Fibroblast of gingiva (primary cell): Measurements from ENCODE around the gene SMARCC2.
A peak's percentile ranks its signal among the peaks of the same experiment; 100 is the strongest.

Experiments used
- DNase-seq: peaks from one replicate; pipeline ENCODE4 v3.0.0-alpha.2; 2011; ENCODE audit warnings: low read depth

SMARCC2 gene

DNA sequence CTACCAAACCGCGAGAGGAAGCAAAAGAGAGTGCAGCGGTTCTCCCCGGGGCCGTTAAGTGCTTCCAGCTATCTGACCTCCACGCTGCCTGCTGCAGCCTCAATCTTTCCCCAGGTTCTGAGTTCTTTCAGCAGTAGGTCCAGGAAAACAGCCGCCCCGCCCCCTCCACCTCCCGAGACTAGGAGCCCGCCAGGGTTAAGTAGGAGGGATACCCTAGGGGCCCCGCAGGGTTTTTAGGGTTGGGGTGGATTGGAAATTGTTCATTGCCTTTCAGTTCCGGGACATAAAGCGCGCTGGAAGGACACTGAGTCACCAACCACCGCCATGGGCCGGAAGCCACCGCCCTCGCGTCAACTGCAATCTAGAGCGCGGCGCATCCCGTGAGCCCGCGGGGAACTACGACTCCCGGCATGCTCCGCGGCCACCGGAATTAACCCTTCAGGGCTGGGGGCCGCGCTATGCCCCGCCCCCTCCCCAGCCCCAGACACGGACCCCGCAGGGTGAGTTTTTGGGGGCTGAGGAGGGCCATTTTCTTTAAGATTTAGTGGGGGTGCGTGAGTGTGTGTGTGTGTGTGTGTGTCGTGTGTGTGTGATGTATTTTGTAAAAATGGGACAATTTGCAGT, 37.0 kb downstream of the SMARCC2 start, which contains the start of gene MYL6B:
MYL6B (plus strand) TSS at position 456 of the 624 bp plus-strand sequence. CDS start 1,332 bp downstream, outside the sequence.
- DNase-seq = peak; percentile 86

GRCh38 chr12:56151672-56152131, 37.6 kb downstream of the SMARCC2 start:
- no peak for DNase-seq

DNA sequence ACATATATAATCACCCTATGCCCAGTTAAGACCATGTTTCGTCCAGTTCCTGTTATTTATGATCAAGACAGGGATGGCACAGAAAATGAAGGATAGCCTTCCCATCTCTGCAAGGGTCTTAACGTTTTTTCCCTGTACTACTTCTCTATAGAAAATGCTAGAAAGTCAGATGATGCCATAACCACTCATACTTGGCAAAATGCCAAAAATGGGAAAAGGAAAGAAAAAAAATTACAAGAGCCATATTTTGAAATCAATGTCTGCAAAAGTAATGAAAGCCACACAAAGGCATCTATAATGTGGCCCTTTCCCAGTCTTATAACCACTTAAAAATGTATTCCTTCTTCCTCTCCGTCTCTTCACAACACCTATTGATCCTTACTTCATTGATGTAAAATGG, 38.7 kb downstream of the SMARCC2 start:
- no peak for DNase-seq

DNA sequence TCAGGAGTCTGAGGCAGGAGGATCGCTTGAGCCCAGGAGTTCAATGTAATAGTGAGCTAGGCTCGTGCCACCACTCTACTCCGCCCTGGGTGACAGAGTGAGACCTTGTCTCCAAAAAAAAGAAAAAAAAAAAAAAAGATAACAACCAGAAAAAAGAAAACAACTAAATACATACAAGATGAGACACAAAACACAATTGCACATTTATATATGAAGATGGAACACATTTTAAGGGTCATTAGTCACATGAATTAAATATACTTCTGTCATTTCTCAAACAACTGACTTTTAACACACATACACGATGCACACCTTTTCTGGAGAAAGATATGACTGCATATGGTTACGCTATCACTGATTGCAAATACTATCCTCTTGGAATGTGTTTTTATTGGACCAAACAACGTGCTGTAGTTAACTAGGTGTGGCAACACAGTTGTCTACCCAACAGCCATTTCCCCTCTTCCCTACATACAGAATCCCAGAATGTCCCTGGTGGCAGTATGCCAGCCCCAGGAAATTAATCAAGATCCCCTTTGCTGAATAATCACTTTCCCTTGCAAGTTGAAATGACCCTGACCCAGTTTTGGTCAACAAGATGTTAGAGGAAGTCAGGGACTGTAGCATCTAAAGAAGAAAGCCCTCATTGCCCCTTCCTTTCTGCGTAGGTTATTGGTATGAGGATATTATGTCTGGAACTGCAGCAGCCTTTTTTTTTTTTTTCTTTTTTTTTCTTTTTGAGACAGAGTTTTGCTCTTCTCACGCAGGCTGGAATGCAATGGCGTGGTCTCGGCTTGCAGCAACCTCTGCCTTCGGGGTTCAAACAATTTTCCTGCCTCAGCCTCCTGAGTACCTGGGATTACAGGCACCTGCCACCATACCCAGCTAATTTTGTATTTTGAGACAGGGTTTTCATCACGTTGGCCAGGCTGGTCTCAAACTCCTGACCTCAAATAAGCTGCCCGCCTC, 42.5 kb downstream of the SMARCC2 start:
- no peak for DNase-seq

DNA sequence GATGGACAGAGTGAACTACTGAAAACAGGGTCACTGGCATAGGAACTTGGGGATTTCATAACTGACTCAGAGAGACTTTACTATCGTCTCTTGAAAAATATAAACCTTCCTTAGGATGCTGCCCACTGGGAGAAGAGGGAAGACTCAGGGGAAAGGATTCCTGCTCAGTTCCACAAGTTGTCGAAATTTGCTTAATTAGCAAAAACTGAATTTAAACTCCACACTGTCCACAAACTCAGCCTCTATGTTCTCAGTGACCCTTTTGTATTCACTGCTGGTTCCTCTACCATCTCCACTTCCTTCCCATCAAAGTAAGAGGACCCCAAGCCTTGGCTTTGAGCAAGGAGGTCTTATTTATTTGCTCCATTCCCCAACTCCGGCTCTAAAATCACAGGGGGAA, 44.1 kb downstream of the SMARCC2 start:
- no peak for DNase-seq

GRCh38 chr12:56143870-56144269, 45.4 kb downstream of the SMARCC2 start:
- no peak for DNase-seq

- DNase-seq = no peak
Measured at GRCh38 chr12:56143217-56143616, 46.1 kb downstream of the SMARCC2 start.

DNA sequence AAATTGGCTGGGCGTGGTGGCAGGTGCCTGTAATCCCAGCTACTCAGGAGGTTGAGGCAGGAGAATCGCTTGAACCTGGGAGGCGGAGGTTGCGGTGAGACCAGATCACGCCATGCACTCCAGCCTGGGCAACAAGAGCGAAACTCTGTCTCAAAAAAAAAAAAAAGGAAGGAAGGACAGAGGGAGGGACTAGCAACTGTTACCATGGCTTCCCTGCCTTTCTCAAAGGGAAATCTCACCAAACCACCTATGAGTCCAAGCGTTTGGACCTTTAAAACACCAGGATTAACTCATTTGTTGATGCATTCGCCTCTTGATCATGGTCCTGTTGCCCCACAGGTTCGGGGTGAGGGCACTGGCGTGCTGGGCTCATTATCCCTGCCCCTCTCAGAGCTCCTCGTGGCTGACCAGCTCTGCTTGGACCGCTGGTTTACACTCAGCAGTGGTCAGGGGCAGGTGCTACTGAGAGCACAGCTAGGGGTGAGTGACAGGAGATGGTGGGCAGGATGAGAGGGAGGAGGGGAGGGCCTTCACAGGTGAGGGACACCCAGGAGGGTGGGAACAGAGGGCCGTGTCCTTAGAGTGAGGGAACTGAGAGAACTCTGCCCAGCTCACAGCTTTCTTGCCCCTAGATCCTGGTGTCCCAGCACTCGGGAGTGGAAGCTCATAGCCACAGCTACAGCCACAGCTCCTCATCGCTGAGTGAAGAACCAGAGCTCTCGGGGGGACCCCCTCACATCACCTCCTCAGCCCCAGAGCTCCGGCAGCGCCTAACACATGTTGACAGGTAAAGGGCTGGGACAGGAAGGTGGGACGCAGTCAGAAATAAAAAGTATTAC, 47.1 kb downstream of the SMARCC2 start:
- no peak for DNase-seq

GRCh38 chr12:56137853-56138571, 51.3 kb downstream of the SMARCC2 start:
- DNase-seq = no peak

GRCh38 chr12:56134897-56135296, 54.4 kb downstream of the SMARCC2 start:
- no peak for DNase-seq

GRCh38 chr12:56130876-56131275, 58.4 kb downstream of the SMARCC2 start:
- no peak for DNase-seq

- no peak for DNase-seq
Measured at GRCh38 chr12:56129942-56130495, 59.3 kb downstream of the SMARCC2 start.

DNA sequence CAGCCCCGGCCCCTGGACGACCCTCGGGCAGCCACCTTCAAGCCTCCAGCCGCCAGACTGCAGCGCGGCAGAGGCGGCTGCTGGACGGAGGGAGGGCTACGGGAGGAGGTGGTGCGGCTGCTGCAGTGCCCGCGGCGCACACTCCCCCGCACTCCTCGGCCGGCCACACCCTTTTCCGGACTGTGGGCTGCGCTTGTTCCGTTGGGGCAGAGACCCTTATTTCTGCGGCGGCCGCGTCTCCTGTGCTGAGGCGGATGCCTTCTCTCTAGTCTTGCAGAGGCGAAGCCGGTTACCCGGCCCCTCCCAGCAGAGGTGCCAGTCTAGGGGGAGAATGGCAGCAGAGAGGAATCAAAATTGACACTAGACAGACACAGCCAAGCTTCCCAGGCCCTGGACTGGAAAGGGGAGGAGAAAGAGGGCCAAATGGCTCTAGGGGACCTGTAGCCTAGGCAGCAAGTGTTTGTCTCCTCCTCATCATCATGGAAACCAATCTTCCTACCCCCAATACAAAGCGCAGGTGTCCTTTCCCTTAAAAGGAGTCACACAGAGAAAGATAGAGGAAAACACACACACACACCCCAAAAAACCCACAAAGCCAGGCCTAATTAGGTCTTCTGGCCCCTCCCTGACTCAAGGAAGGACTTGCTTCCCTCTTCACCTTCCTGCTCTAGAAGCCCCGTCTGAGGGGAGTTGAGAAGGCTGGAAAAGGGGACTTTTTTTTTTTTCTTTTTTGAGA, 59.9 kb downstream of the SMARCC2 start:
- DNase-seq = peak; percentile 33

DNA sequence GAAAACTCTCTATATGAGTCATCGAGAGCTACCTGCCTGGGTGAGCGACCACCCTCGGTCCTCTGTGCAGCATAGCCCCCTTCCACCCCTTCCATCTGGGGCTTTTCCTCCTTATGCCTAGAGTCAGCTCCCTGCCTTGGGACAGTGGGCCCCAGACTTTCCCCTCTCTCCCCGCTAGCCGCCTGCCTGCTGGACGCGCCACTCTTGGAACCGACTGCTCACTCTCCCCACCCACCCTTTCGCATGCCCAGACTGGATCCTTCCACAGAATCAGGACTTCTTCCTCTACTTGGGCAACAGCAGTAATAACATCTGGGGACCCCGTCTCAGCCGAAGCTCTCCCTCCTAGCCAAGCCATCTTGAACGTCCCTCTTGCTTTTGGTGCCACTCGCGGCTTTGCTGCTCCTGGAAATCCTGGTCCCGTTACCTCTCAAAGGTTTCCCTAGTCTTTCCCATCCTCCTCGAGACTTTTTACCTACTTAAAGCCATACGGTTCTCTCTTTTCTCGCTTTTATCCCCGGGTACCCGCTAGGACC, 60.5 kb downstream of the SMARCC2 start:
- DNase-seq = no peak

DNA sequence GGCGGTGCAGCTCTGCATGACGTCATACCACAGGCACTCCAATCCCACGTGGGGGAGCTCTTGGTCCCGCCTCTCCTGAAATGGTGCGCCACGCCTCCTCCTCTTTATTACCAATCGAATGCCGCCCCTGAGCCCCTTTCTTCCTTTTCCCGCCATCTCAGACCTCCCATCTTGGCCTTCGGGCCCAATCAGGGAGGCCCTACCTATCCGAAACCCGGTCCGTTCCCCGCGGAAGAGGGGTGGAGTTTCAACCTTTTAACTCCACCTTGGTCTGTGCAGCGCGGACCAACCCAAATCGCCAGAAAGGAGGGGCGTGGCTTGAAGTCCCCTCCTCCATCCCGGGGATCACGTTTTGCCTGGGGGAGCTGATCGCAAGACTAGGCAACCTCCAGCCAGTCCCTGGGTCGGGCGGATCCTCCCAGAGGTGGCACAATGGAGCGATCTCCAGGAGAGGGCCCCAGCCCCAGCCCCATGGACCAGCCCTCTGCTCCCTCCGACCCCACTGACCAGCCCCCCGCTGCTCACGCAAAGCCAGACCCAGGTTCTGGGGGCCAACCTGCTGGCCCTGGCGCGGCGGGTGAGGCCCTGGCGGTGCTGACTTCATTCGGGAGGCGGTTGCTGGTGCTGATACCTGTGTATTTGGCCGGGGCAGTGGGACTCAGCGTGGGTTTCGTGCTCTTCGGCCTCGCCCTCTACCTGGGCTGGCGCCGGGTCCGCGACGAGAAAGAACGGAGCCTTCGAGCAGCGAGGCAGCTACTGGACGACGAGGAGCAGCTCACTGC, 61.2 kb downstream of the SMARCC2 start, which contains the start of gene ESYT1:
ESYT1 (plus strand) TSS at position 380 of the 782 bp plus-strand sequence; CDS start at position 433, 53 bp downstream.
- DNase-seq = peak; percentile 100

DNA sequence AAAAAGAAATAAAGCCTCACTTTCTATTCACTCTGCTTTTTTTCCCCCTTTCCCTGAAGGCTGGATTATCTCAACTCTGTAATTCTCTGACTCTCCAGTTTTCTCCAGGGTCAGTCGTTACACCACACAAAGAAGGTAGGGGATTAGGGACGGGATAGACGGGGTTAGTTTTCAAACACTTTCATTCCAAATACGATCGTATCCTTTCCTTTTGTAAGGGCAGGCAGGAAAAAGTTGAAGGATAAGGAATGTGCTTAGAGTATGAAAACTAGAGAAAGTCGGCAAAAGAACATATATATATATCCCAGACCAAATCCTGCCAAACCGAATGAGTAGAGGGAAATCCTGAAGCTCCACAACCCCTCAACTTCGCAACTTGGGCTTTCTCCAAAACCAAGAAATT, 61.8 kb downstream of the SMARCC2 start:
- DNase-seq = no peak

DNA sequence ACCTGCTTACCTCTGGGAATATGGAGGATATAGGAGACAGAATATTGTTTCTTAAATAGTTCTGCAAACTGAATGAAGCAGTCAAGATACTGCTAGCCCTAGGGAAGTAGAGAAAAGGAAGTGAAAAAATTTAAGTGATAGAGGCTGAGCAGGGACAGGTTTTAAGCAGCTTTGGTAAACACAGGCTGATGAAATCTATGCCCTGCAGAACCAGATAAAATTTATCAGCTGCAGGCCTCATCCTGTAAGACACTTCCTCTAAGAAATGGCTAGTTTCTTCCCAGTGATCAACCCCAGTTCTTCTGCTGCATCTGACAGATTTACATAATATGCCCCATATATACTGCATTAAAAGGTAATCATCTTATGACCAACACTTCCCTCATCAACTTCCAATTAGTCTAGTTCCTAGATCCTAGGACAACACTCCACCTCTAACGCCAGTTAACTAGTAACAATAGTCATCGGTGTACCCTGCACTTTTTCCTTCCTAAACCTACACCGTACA, 62.5 kb downstream of the SMARCC2 start:
- no peak for DNase-seq

GRCh38 chr12:56124133-56124532, 65.2 kb downstream of the SMARCC2 start:
- DNase-seq = no peak

DNA sequence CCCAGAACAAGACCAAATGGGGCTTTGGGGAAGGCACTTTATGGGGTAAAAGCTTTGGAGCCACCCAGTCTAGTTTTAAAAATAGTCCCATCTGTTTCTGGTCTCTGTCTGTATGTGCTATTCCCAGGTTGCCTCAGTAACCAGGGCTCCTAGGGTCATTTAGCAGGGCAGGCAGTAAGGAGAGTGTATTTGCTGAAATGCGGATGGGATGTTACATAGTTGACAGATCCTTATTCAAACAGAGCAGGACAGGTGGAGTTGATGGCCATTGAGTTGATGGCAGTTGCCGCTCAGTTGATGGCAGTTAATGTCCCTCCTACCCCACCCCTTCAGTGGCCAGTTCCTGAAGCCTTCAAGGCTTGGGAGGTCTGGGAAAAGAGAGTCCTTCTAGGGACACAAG, 66.6 kb downstream of the SMARCC2 start:
- peak; percentile 22 for DNase-seq
